Liver (tissue), 9 donors: Measurements from ENCODE around the gene FYB2. TPM values are rescaled to one million over a fixed set of nuclear protein-coding genes. Genes with fewer than 3 reads are reported as not detected.

Experiments used
- DNase-seq: peaks from one replicate; pipeline ENCODE4 v3.0.0-alpha.2; 2017; ENCODE audit warnings: low spot score
- H3K27ac ChIP-seq, 2 donors: one replicate each; pipeline ENCODE4 v1.7.0; 2013; ENCODE audit warnings: inconsistent platforms in 2 of 2, low read length in 2 of 2, control low read depth in 1 of 2, low read depth in 1 of 2, mild to moderate bottlenecking in 1 of 2
- H3K27me3 ChIP-seq, 4 donors: one replicate each; pipeline versions ENCODE4 v1.6.1 to v1.7.0; 2013; ENCODE audit warnings: low read length in 3 of 4, inconsistent platforms in 1 of 4, mild to moderate bottlenecking in 1 of 4, moderate library complexity in 1 of 4; ENCODE audit not compliant: control insufficient read depth in 4 of 4, insufficient read depth in 4 of 4
- H3K36me3 ChIP-seq, 4 donors: one replicate each; pipeline versions ENCODE4 v1.6.1 to v1.7.0; 2013; ENCODE audit warnings: low read length in 3 of 4, mild to moderate bottlenecking in 3 of 4, low read depth in 1 of 4, moderate library complexity in 1 of 4; ENCODE audit not compliant: control insufficient read depth in 4 of 4, insufficient read depth in 3 of 4
- H3K4me1 ChIP-seq, 4 donors: one replicate each; pipeline versions ENCODE4 v1.6.1 to v1.7.0; 2013; ENCODE audit warnings: low read length in 3 of 4, mild to moderate bottlenecking in 3 of 4, moderate library complexity in 1 of 4; ENCODE audit not compliant: control insufficient read depth in 4 of 4, insufficient read depth in 4 of 4
- H3K4me3 ChIP-seq, 3 donors: one replicate each; pipeline versions ENCODE4 v1.6.1 to v1.7.0; 2013; ENCODE audit warnings: low read length in 3 of 3, control low read depth in 1 of 3, low read depth in 1 of 3, mild to moderate bottlenecking in 1 of 3
- H3K9ac ChIP-seq, 2 donors: one replicate each; pipeline ENCODE4 v1.7.0; 2013; ENCODE audit warnings: low read length in 2 of 2, mild to moderate bottlenecking in 2 of 2, moderate library complexity in 2 of 2, control low read depth in 1 of 2, low read depth in 1 of 2
- H3K9me3 ChIP-seq, 4 donors: one replicate each; pipeline versions ENCODE4 v1.6.1 to v1.7.0; 2013; ENCODE audit warnings: low read length in 3 of 4; ENCODE audit not compliant: control insufficient read depth in 4 of 4
- ATF3 ChIP-seq: IDR thresholded peaks from 2 replicates; pipeline ENCODE4 v1.6.1; 2016; ENCODE audit warnings: antibody characterized with exemption
- CTCF ChIP-seq: fragments of 150-350 bp; IDR thresholded peaks from 2 replicates; pipeline ENCODE4 v1.5.1; 2017; ENCODE audit warnings: improper control_type of control experiment, low read depth, low read length; ENCODE audit not compliant: missing input control
- FOXA2 ChIP-seq: IDR thresholded peaks from 2 replicates; pipeline ENCODE4 v1.6.1; 2016; ENCODE audit warnings: antibody characterized with exemption
- HNF4A ChIP-seq, 2 donors: conservative IDR thresholded peaks; 2 replicates each; pipeline ENCODE4 v1.6.1; 2016; ENCODE audit warnings: antibody characterized with exemption in 2 of 2, mild to moderate bottlenecking in 2 of 2
- HNF4G ChIP-seq: IDR thresholded peaks from 2 replicates; pipeline ENCODE4 v1.6.1; 2016; ENCODE audit warnings: antibody characterized with exemption
- JUND ChIP-seq, 2 donors: IDR thresholded peaks; 2 replicates each; pipeline ENCODE4 v1.6.1; 2016; ENCODE audit warnings: antibody characterized with exemption in 2 of 2
- MAX ChIP-seq: IDR thresholded peaks from 2 replicates; pipeline ENCODE4 v1.6.1; 2016; ENCODE audit warnings: antibody characterized with exemption
- NR2F2 ChIP-seq: IDR thresholded peaks from 2 replicates; pipeline ENCODE4 v1.6.1; 2016; ENCODE audit warnings: antibody characterized with exemption
- REST ChIP-seq: IDR thresholded peaks from 2 replicates; pipeline ENCODE4 v1.6.1; 2016; ENCODE audit warnings: antibody characterized with exemption, mild to moderate bottlenecking
- RXRA ChIP-seq, 2 donors: IDR thresholded peaks; 2 replicates each; pipeline ENCODE4 v1.6.1; 2017 to 2018; ENCODE audit warnings: antibody characterized with exemption in 2 of 2, mild to moderate bottlenecking in 1 of 2
- TAF1 ChIP-seq: conservative IDR thresholded peaks from 2 replicates; pipeline ENCODE4 v1.6.1; 2016; ENCODE audit warnings: antibody characterized with exemption, mild to moderate bottlenecking
- ZBTB33 ChIP-seq: IDR thresholded peaks from 2 replicates; pipeline ENCODE4 v1.6.1; 2016; ENCODE audit warnings: antibody characterized with exemption
- WGBS: extraction: QIAGEN DNeasy Blood & Tissue Kit; methylation state at CpG from one replicate; pipeline ENCODE4 v1.1.7; 2013; 5-methylcytosine and 5-hydroxymethylcytosine counted together
- polyA plus RNA-seq, 2 donors: library from polyadenylated mRNA; stranded (reverse) in 1 of 2; unstranded in 1 of 2; fragments of 200-250 nt in 1 of 2; fragments of >200 nt in 1 of 2; fragmentation: Nextera tagmentation in 1 of 2; extraction: Ambion mirVana in 1 of 2; gene quantifications; one replicate each; pipeline versions ENCODE4 v1.2.1 to v1.2.3, GENCODE V29; 2013 to 2015
- total RNA-seq, 2 donors: library from RNA; depleted of rRNA; stranded (reverse); fragments of >200 nt; gene quantifications; one replicate each; pipeline ENCODE4 v1.2.3, GENCODE V29; 2014
- donor health status: healthy.
- donor health status: healthy.
- donor health status: healthy.
- donor health status: healthy.
- donor health status: healthy.

The FYB2 gene
- total and polyA plus RNA-seq, 4 donors = 3.3 to 31.3 (median 16.2) TPM

- Histone ChIP-seq H3K27me3 (no peaks in the 10 kb centered on the region), H3K9ac (no peak overlapping the region), H3K27ac (no peak overlapping the region), H3K4me1 (peaks cover 2 to 6% (median 5%) of the 10 kb centered on the region in 4 donors), H3K9me3 (no peaks in the 10 kb centered on the region), H3K4me3 (no peak overlapping the region), H3K36me3 (no peaks in the 10 kb centered on the region)
- WGBS = 84% methylated on average over 4 of the region's 4 CpGs
- no peak for DNase-seq
- no peak for TF ChIP-seq TAF1
Observed at GRCh38 chr1:56830052-56830451, 10.8 kb upstream of the FYB2 start.

- Histone ChIP-seq H3K4me1 (peaks cover 0 to 5% (median 2%) of the 10 kb centered on the region in 4 donors), H3K9me3 (no peaks in the 10 kb centered on the region), H3K27ac (no peak overlapping the region), H3K27me3 (no peaks in the 10 kb centered on the region), H3K36me3 (no peaks in the 10 kb centered on the region), H3K4me3 (no peak overlapping the region), H3K9ac (no peak overlapping the region)
- TF ChIP-seq FOXA2 (no peak), RXRA (IDR thresholded peaks at IDR 0.05) (no peak), CTCF (no peak), NR2F2 (no peak), MAX (no peak), TAF1 (no peak), JUND (IDR thresholded peaks at IDR 0.05) (no peak), HNF4A (conservative IDR thresholded peaks at IDR 0.05) (no peak), HNF4G (no peak)
- no peak for DNase-seq
Observed at GRCh38 chr1:56827711-56828110, 8.5 kb upstream of the FYB2 start.

GRCh38 chr1:56825436-56825835 lies 6.2 kb upstream of the FYB2 start:
- Histone ChIP-seq H3K4me1 (peaks cover 0 to 10% (median 5%) of the 10 kb centered on the region in 4 donors), H3K36me3 (no peaks in the 10 kb centered on the region), H3K27ac (no peak overlapping the region), H3K9ac (no peak overlapping the region), H3K4me3 (no peak overlapping the region), H3K9me3 (no peaks in the 10 kb centered on the region), H3K27me3 (no peaks in the 10 kb centered on the region)
- 73% methylated on average over 4 of the region's 4 CpGs for WGBS
- no peak for DNase-seq
- TF ChIP-seq HNF4A (conservative IDR thresholded peaks at IDR 0.05) = no peak
- no peak for TF ChIP-seq REST
- TF ChIP-seq ZBTB33 = no peak
- no peak for TF ChIP-seq FOXA2
- no peak for TF ChIP-seq RXRA (IDR thresholded peaks at IDR 0.05)
- TF ChIP-seq ATF3 = no peak
- no peak for TF ChIP-seq TAF1
